ENCODE results near the gene TMEM240.
"Not testable (repeated sequence)": the region's sequence is repeated elsewhere in the genome, so short reads cannot be mapped to it uniquely, and the experiment has no call there.

The TMEM240 gene

GRCh38 chr1:1540090-1540817 is at the start of gene TMEM240:
TSS of gene TMEM240 (minus strand) at chr1:1540624. CDS start at chr1:1540346, 278 bp downstream.
- peak; percentile 71 for DNase-seq

DNA sequence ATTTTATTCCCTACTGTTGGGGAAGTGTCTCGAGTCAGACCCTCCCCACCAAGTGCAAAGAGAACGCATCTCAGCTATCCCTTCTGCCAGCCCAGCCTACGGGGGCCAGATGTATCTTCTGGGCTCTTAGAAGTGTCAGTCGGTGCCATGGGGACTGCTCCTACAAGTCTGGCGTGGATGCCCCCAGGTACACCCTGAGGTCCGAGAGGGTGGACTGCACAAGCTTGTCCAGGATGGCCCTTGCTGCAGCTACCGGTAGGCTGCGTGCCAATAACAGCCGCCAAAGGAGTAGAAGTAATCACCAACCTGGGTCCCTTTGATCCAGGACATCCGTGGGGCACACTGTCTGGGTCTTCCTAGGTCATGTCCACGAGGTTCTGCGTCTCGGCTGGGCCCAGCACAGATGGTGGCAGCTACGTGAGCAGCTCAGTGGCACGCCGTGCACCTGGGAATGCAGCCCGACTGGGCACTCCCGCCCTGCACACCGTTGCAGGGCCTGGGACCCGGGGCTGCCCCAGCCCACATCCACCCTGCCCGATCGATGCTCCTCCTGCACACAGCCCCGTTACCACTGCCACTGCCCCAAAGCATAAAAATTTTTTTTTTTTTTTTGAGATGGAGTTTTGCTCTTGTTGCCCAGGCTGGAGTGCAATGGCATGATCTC is 43.1 kb upstream of the TMEM240 start:
- DNase-seq, result no peak

GRCh38 chr1:1582585-1583346 is 42.3 kb upstream of the TMEM240 start:
- DNase-seq, result no peak

- DNase-seq, result no peak
Observed at GRCh38 chr1:1578371-1578940, 38.0 kb upstream of the TMEM240 start.

GRCh38 chr1:1577367-1578011 is 37.1 kb upstream of the TMEM240 start:
- DNase-seq, result no peak

- peak; percentile 88 for DNase-seq
Observed at GRCh38 chr1:1574721-1575537, 34.5 kb upstream of the TMEM240 start, which contains the start of gene SSU72. TSS of gene SSU72 (minus strand) at chr1:1574863. CDS start at chr1:1574557, 306 bp downstream.

- peak; percentile 71 for DNase-seq
Observed at GRCh38 chr1:1573843-1574720, 33.7 kb upstream of the TMEM240 start.

DNA sequence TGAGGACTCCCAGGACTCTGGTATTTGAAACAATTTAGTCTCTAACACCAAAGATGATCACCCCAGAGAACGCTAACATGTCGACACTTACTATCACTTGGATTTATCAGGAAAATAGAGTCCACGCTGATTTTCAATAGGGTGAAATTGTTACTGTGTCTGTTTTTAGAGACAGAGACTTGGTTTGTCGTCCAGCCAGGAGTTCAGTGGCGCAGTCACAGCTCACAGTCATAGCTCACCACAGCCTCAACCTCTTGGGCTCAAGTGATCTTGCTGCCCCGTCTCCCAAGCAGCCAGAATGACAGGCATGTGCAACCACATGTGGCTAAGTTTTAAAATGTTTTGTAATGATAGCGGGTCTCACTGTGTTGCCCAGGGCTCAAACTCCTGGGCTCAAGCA is 28.9 kb upstream of the TMEM240 start:
- no peak for DNase-seq

GRCh38 chr1:1567891-1568291 is 27.5 kb upstream of the TMEM240 start:
- DNase-seq, result no peak

GRCh38 chr1:1567152-1567875 is 26.9 kb upstream of the TMEM240 start:
- no peak for DNase-seq

DNA sequence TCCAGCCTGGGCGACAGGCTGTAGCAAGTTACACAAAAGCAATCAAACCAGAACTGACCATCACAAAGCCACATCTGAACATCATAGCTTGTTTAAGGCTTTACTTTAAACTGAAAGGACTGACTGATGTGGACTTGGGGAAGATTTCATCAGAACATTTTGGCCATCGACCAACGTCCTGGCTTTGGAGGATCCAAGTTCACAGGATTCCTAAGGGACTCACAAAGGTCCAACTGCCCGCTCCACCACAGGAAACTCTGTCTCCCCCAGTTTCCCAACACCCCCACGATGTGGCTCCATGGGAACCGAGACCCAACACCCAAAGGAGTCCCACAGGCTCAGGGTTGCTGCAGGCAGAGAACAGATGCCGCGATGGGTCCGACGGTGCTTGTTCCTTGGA is 24.9 kb upstream of the TMEM240 start:
- DNase-seq, result no peak

- no peak for DNase-seq
Observed at GRCh38 chr1:1564268-1564667, 23.8 kb upstream of the TMEM240 start.

- DNase-seq, result no peak
Observed at GRCh38 chr1:1563688-1564087, 23.3 kb upstream of the TMEM240 start.

- no peak for DNase-seq
Observed at GRCh38 chr1:1562556-1563195, 22.3 kb upstream of the TMEM240 start.

- DNase-seq, result no peak
Observed at GRCh38 chr1:1561801-1562470, 21.5 kb upstream of the TMEM240 start.

DNA sequence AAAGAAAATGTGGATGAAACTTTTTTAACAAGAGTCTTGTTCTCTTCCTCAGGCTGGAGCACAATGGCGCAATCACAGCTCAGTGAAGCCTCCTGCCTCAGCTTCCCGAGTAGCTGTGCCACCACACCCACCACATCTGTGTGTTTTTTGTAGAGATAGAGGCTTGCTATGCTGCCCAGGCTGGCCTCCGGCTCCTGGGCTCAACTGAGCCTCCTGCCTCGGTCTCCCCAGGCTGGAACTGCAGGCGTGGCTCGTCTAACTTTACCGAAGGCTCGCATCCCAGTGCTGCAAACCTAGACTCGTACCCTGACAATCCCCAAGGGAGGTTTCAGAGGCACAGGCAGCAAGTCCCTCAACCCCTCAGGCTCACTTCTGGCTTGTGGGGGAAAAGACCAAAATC is 19.8 kb upstream of the TMEM240 start:
- DNase-seq, result no peak

DNA sequence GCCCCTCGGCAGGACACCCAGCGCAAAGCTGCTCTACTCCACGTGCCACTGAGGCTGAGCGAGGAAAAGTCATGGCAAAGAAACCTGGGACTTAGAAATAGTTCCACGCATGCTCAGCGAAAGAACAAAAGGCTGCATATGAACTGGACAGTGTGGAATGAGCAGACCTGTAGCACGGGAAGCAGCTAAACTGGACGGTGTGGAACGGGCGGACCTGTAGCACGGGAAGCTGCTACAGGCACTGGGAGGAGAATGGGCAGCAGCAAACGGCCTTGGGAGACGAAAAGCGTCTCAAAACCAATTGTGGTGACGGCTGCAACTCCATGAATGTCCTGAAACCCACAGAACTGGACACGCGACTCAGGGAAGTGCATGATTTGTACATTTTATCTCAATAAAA is 18.6 kb upstream of the TMEM240 start:
- no peak for DNase-seq

DNA sequence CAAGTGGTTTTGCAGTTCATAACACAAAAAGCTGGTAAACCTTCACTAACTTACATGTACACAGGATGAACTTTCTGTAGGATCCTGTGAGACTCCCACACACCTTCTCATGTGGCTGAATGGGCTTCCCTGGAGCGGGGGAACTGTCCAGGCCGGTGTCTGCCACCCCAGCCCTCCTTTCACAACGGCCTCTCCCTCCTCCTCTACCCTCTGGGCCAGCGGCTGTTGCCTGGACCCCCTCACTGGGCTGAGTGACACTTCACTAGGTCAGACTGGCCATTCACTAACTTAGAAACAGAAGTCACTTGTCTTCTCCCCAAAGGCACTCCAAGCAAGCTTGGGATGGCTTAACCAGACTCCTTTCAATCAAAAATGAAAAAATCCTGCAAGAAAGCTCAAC is 18.2 kb upstream of the TMEM240 start:
- DNase-seq, result no peak

DNA sequence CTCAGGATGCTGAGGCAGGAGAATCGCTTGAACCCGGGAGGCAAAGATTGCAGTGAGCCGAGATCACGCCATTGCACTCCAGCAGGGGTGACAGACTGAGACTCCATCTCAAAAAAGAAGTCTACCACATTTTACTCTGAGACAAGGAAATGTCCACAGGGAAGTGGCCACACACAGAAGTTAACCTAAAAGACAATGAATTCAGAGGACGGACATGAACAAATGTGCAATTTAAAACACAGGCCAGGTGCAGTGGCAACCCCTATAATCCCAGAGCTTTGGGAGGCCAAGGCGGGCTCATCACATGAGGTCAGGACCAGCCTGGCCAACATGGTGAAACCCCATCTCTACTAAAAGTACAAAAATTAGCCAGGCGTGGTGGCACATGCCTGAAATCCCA is 17.3 kb upstream of the TMEM240 start:
- DNase-seq, result not testable (repeated sequence)
